ENCODE data around the gene EIF2S3. TPM values are rescaled to one million over a fixed set of nuclear protein-coding genes. Genes with fewer than 3 reads are reported as not detected.

Gene EIF2S3
- total RNA-seq, 2 experiments from 2014 or later = 197 to 202 TPM

- Histone ChIP-seq H3K4me1 (ENCODE audit: insufficient read depth, low read length) (peaks cover 4% of the 10 kb centered on the region), H3K36me3 (ENCODE audit: insufficient read depth, low read length) (peaks cover 6% of the 10 kb centered on the region), H3K9me3 (ENCODE audit: control insufficient read depth in 1 of 2, insufficient read depth in 1 of 2, low read length in 2 of 2) (no peaks in the 10 kb centered on the region), H3K27ac (ENCODE audit: low read depth in 1 of 2, low read length in 2 of 2) (no peak overlapping the region), H3K27me3 (ENCODE audit: control insufficient read depth in 1 of 2, insufficient read depth in 2 of 2, low read length in 2 of 2) (no peaks in the 10 kb centered on the region), H3K4me3 (ENCODE audit: low read length) (no peak overlapping the region)
- ChIA-PET CTCF (interaction anchor here (0.7 to 1.5 kb wide), 6 partner anchors 15 to 164 kb away, joined by 3 to 8 read pairs (median 3); partner anchors contain the start of gene ZFX), POLR2A (interaction anchor here (1.0 kb wide), 1 partner anchor 68 kb away, joined by 10 read pairs; no protein-coding TSS in a partner anchor)
- H3K4me3 Mint-ChIP-seq = no peak overlapping the region
- intact Hi-C loops (cut with DNase I, micrococcal nuclease) = loop anchor here (1.0 to 5.0 kb wide), 4 partner anchors 68 to 160 kb away; no protein-coding TSS in a partner anchor
- DNase-seq = no peak
- TF ChIP-seq CTCF (IDR thresholded peaks at IDR 0.05) = no peak
- no peaks in the 10 kb centered on the region for H3K9me3 Mint-ChIP-seq
- H3K4me1 Mint-ChIP-seq (ENCODE audit: low read depth) = peaks cover 7% of the 10 kb centered on the region
- H3K27ac Mint-ChIP-seq = no peak overlapping the region
- no peaks in the 10 kb centered on the region for H3K27me3 Mint-ChIP-seq
- peaks cover 14% of the 10 kb centered on the region for H3K36me3 Mint-ChIP-seq (ENCODE audit: low read depth)
- no peak for ATAC-seq (ENCODE audit: poor library complexity)
Measured at GRCh38 chrX:24082447-24082846, 27.7 kb downstream of the EIF2S3 start.

- peaks cover 7% of the 10 kb centered on the region for H3K4me1 Mint-ChIP-seq (ENCODE audit: low read depth)
- H3K27me3 Mint-ChIP-seq = no peaks in the 10 kb centered on the region
- no peak overlapping the region for H3K27ac Mint-ChIP-seq
- Histone ChIP-seq H3K27me3 (ENCODE audit: control insufficient read depth in 1 of 2, insufficient read depth in 2 of 2, low read length in 2 of 2) (no peaks in the 10 kb centered on the region), H3K4me3 (ENCODE audit: low read length) (no peak overlapping the region), H3K36me3 (ENCODE audit: insufficient read depth, low read length) (no peaks in the 10 kb centered on the region), H3K27ac (ENCODE audit: low read depth in 1 of 2, low read length in 2 of 2) (no peak overlapping the region), H3K9me3 (ENCODE audit: control insufficient read depth in 1 of 2, insufficient read depth in 1 of 2, low read length in 2 of 2) (no peaks in the 10 kb centered on the region), H3K4me1 (ENCODE audit: insufficient read depth, low read length) (peaks cover 4% of the 10 kb centered on the region)
- CTCF ChIA-PET = no interaction called here
- no peak for ATAC-seq (ENCODE audit: poor library complexity)
- H3K36me3 Mint-ChIP-seq (ENCODE audit: low read depth) = no peaks in the 10 kb centered on the region
- H3K4me3 Mint-ChIP-seq = no peak overlapping the region
- POLR2A ChIA-PET = no interaction called here
- intact Hi-C loops (cut with DNase I, micrococcal nuclease) = no loop called here
- H3K9me3 Mint-ChIP-seq = no peaks in the 10 kb centered on the region
- DNase-seq = no peak
- no peak for TF ChIP-seq CTCF (IDR thresholded peaks at IDR 0.05)
Measured at GRCh38 chrX:24085101-24085500, 30.3 kb downstream of the EIF2S3 start.

- CTCF ChIA-PET = no interaction called here
- no peak for DNase-seq
- Mint-ChIP-seq H3K27me3 (no peaks in the 10 kb centered on the region), H3K4me1 (ENCODE audit: low read depth) (no peaks in the 10 kb centered on the region), H3K27ac (no peak overlapping the region), H3K4me3 (no peak overlapping the region), H3K36me3 (ENCODE audit: low read depth) (no peaks in the 10 kb centered on the region), H3K9me3 (no peaks in the 10 kb centered on the region)
- intact Hi-C loops (cut with DNase I, micrococcal nuclease) = no loop called here
- POLR2A ChIA-PET = no interaction called here
- H3K36me3 ChIP-seq (ENCODE audit: insufficient read depth, low read length) = no peaks in the 10 kb centered on the region
- no peak for TF ChIP-seq CTCF (IDR thresholded peaks at IDR 0.05)
- H3K4me1 ChIP-seq (ENCODE audit: insufficient read depth, low read length) = no peaks in the 10 kb centered on the region
- H3K27me3 ChIP-seq (ENCODE audit: control insufficient read depth in 1 of 2, insufficient read depth in 2 of 2, low read length in 2 of 2) = no peaks in the 10 kb centered on the region
- no peak overlapping the region for H3K4me3 ChIP-seq (ENCODE audit: low read length)
- no peak for ATAC-seq (ENCODE audit: poor library complexity)
- H3K27ac ChIP-seq (ENCODE audit: low read depth in 1 of 2, low read length in 2 of 2) = no peak overlapping the region
- H3K9me3 ChIP-seq (ENCODE audit: control insufficient read depth in 1 of 2, insufficient read depth in 1 of 2, low read length in 2 of 2) = no peaks in the 10 kb centered on the region
Measured at GRCh38 chrX:24090300-24091200, 35.8 kb downstream of the EIF2S3 start.
